HTERT RPE-1 (cell line): ENCODE results near the gene GLP2R.

Experiments used
- in situ Hi-C: fragments of 300-500 bp; cut with MboI; formaldehyde crosslinking; loops from 4 replicates; pipeline ENCODE4 v1.14.3; 2020; ENCODE audit warnings: low sequenced_read_pairs

The GLP2R gene

GRCh38 chr17:9897372-9897968 lies 71.7 kb downstream of the GLP2R start:
- in situ Hi-C loops, result no loop called here

- in situ Hi-C loops, result no loop called here
These were observed 73.1 kb downstream of the GLP2R start for GRCh38 chr17:9898812-9899211.

- in situ Hi-C loops, result no loop called here
These were observed 73.7 kb downstream of the GLP2R start for GRCh38 chr17:9899280-9900043.

GRCh38 chr17:9900044-9900594 lies 74.4 kb downstream of the GLP2R start:
- in situ Hi-C loops, result no loop called here

GRCh38 chr17:9900784-9901183 lies 75.1 kb downstream of the GLP2R start:
- in situ Hi-C loops, result no loop called here

- in situ Hi-C loops, result no loop called here
These were observed 76.4 kb downstream of the GLP2R start for GRCh38 chr17:9902120-9902519.

- in situ Hi-C loops, result no loop called here
These were observed 78.8 kb downstream of the GLP2R start for GRCh38 chr17:9904277-9905077.

- in situ Hi-C loops, result no loop called here
These were observed 79.3 kb downstream of the GLP2R start, which contains the start of gene RCVRN for GRCh38 chr17:9905078-9905415. RCVRN (minus strand) TSS chr17:9905271; CDS start chr17:9905180, 91 bp downstream.

- in situ Hi-C loops, result no loop called here
These were observed 80.2 kb downstream of the GLP2R start for GRCh38 chr17:9905902-9906301.

GRCh38 chr17:9906616-9907015 lies 80.9 kb downstream of the GLP2R start:
- in situ Hi-C loops, result no loop called here

GRCh38 chr17:9907131-9907530 lies 81.4 kb downstream of the GLP2R start:
- in situ Hi-C loops, result no loop called here

- in situ Hi-C loops, result no loop called here
These were observed 82.3 kb downstream of the GLP2R start for GRCh38 chr17:9907883-9908648.

- in situ Hi-C loops, result no loop called here
These were observed 82.9 kb downstream of the GLP2R start for GRCh38 chr17:9908649-9909042.

- in situ Hi-C loops, result no loop called here
These were observed 85.4 kb downstream of the GLP2R start for GRCh38 chr17:9911089-9911488.

- in situ Hi-C loops, result no loop called here
These were observed 86.7 kb downstream of the GLP2R start for GRCh38 chr17:9912121-9913099.

- in situ Hi-C loops, result no loop called here
These were observed 87.8 kb downstream of the GLP2R start for GRCh38 chr17:9913476-9913875.

- in situ Hi-C loops, result no loop called here
These were observed 90.4 kb downstream of the GLP2R start for GRCh38 chr17:9916108-9916507.

- in situ Hi-C loops, result no loop called here
These were observed 91.4 kb downstream of the GLP2R start for GRCh38 chr17:9917131-9917530.

GRCh38 chr17:9917801-9918200 lies 92.1 kb downstream of the GLP2R start:
- in situ Hi-C loops, result no loop called here

GRCh38 chr17:9918352-9918751 lies 92.6 kb downstream of the GLP2R start:
- in situ Hi-C loops, result no loop called here
